ENCODE data around the gene RWDD1.

GRCh38 chr6:116616737-116617053 lies 45.4 kb downstream of the RWDD1 start:
- TF ChIP-seq CTCF (conservative IDR thresholded peaks at IDR 0.05 in 1 of 2, IDR thresholded peaks at IDR 0.05 in 1 of 2; ENCODE audit: low read depth in 1 of 2, low read length in 2 of 2) (no peak), EZH2 (IDR thresholded peaks at IDR 0.05; ENCODE audit: low read length, missing control alignments) (no peak)
